Measurements from ENCODE around the gene ATP9A.

GRCh38 chr20:51549474-51549873 lies 218.7 kb downstream of the ATP9A start:
- TF ChIP-seq CTCF (IDR thresholded peaks at IDR 0.05) (no peak), POLR2A (IDR thresholded peaks at IDR 0.05) (no peak)

Measured in right lobe of liver (tissue), 4 donors.